Stimulated activated memory B cell treated with anti-CD40 and anti-IgM and Interleukin-4, amounts not matched to agents 10 μg/mL and 1 μg/mL and 100 μg/mL, for 72 hours (primary cell): ENCODE measurements around the gene LUZP2.

ENCODE experiments used
- ATAC-seq: fragments of 150-1000 bp; cut with Tn5 transposase; 2 replicates; pipeline ENCODE4 v1.10.0; 2021
- H3K27ac Mint-ChIP-seq: one replicate; pipeline ENCODE4 v1.8.0; 2022; ENCODE audit warnings: mild to moderate bottlenecking, mixed read lengths
- H3K27me3 Mint-ChIP-seq: one replicate; pipeline ENCODE4 v1.8.0; 2022; ENCODE audit warnings: mixed read lengths
- H3K36me3 Mint-ChIP-seq: one replicate; pipeline ENCODE4 v1.8.0; 2022; ENCODE audit warnings: mixed read lengths
- H3K4me1 Mint-ChIP-seq: one replicate; pipeline ENCODE4 v1.8.0; 2022; ENCODE audit warnings: mixed read lengths
- H3K4me3 Mint-ChIP-seq: one replicate; pipeline ENCODE4 v1.8.0; 2022; ENCODE audit warnings: mild to moderate bottlenecking, moderate library complexity, mixed read lengths
- H3K9me3 Mint-ChIP-seq: one replicate; pipeline ENCODE4 v1.8.0; 2022; ENCODE audit warnings: mixed read lengths

The LUZP2 gene

GRCh38 chr11:24516638-24517037 is 19.8 kb downstream of the LUZP2 start:
- no peak overlapping the region for H3K27ac Mint-ChIP-seq
- no peaks in the 10 kb centered on the region for H3K4me1 Mint-ChIP-seq
- H3K4me3 Mint-ChIP-seq, result no peak overlapping the region
- no peak for ATAC-seq
- no peaks in the 10 kb centered on the region for H3K27me3 Mint-ChIP-seq
- H3K36me3 Mint-ChIP-seq, result no peaks in the 10 kb centered on the region
- no peaks in the 10 kb centered on the region for H3K9me3 Mint-ChIP-seq

- no peaks in the 10 kb centered on the region for H3K36me3 Mint-ChIP-seq
- H3K4me3 Mint-ChIP-seq, result no peak overlapping the region
- ATAC-seq, result no peak
- H3K27ac Mint-ChIP-seq, result no peak overlapping the region
- H3K4me1 Mint-ChIP-seq, result no peaks in the 10 kb centered on the region
- no peaks in the 10 kb centered on the region for H3K27me3 Mint-ChIP-seq
- H3K9me3 Mint-ChIP-seq, result no peaks in the 10 kb centered on the region
These were observed 24.7 kb downstream of the LUZP2 start for GRCh38 chr11:24521601-24522000.

- Mint-ChIP-seq H3K27me3 (no peaks in the 10 kb centered on the region), H3K4me1 (no peaks in the 10 kb centered on the region), H3K4me3 (no peak overlapping the region), H3K27ac (no peak overlapping the region), H3K9me3 (no peaks in the 10 kb centered on the region), H3K36me3 (no peaks in the 10 kb centered on the region)
- no peak for ATAC-seq
These were observed 27.3 kb downstream of the LUZP2 start for GRCh38 chr11:24524156-24524555.

DNA sequence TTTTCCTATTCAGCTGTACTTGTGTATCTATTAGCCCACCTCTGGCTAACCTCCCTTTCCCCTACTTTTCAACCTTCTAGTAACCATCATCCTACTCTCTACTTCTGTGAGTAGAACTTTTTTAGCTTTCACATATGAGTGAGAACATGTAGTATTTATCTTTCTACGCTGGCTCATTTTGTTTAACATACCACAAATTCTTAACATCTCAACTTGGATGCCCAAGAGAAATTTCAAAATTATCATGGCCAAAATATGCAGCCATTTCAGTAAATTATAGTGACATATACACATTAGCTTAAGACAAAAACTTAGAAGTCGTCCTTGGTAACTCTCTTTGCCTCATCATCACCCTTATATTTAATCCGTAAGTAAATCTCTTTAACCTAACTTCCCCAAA is 34.7 kb downstream of the LUZP2 start:
- H3K27ac Mint-ChIP-seq, result no peak overlapping the region
- no peaks in the 10 kb centered on the region for H3K4me1 Mint-ChIP-seq
- H3K4me3 Mint-ChIP-seq, result no peak overlapping the region
- no peaks in the 10 kb centered on the region for H3K27me3 Mint-ChIP-seq
- peaks cover 4% of the 10 kb centered on the region for H3K9me3 Mint-ChIP-seq
- H3K36me3 Mint-ChIP-seq, result no peaks in the 10 kb centered on the region
- ATAC-seq, result no peak

- Mint-ChIP-seq H3K36me3 (no peaks in the 10 kb centered on the region), H3K9me3 (peaks cover 6% of the 10 kb centered on the region), H3K27me3 (no peaks in the 10 kb centered on the region), H3K4me3 (no peak overlapping the region), H3K27ac (no peak overlapping the region), H3K4me1 (no peaks in the 10 kb centered on the region)
- ATAC-seq, result no peak
These were observed 46.9 kb downstream of the LUZP2 start for GRCh38 chr11:24543771-24544170.

DNA sequence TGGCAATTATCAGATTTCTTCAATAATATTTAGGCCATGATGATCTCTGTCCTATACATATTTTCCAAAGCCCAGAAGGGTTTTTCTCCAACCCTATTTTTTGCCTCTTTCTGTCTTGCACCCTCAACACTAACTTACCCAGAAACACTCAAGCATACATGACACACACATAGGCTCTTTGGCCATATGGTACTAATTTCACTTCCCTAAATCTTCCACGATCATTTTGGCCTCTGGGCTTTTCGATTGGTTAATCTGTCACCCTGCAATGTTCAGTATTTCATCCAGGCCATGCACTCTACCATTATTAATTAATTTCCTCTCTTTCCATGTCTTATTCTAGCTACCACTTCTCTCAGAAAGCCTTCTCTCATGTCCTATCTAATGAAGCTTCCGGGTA is 59.8 kb downstream of the LUZP2 start:
- ATAC-seq, result no peak
- H3K4me1 Mint-ChIP-seq, result no peaks in the 10 kb centered on the region
- no peak overlapping the region for H3K4me3 Mint-ChIP-seq
- H3K36me3 Mint-ChIP-seq, result no peaks in the 10 kb centered on the region
- no peaks in the 10 kb centered on the region for H3K27me3 Mint-ChIP-seq
- no peak overlapping the region for H3K27ac Mint-ChIP-seq
- H3K9me3 Mint-ChIP-seq, result peaks cover 3% of the 10 kb centered on the region

GRCh38 chr11:24559315-24559714 is 62.5 kb downstream of the LUZP2 start:
- Mint-ChIP-seq H3K4me3 (no peak overlapping the region), H3K36me3 (no peaks in the 10 kb centered on the region)

DNA sequence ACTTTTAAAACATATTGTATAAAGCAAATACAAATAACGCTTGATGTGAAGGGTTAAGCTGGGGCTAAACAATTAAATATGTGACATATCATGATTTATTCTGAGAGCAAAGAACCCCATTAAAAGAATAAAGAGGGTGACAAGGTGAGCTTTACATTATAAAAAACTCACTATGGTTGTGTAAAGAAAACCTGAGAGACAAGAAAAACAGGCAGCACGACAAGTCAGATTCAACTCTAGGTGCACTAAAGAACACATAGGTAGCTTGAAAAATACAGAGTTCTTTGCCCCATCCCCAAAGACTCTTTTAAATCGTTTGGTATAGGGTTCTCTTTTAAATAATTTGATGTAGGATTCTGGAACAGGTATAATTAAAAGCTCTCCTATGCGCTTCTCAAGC is 63.5 kb downstream of the LUZP2 start:
- H3K4me3 Mint-ChIP-seq, result no peak overlapping the region
- no peak for ATAC-seq
- H3K36me3 Mint-ChIP-seq, result no peaks in the 10 kb centered on the region
- H3K27ac Mint-ChIP-seq, result no peak overlapping the region
- H3K27me3 Mint-ChIP-seq, result no peaks in the 10 kb centered on the region
- no peaks in the 10 kb centered on the region for H3K4me1 Mint-ChIP-seq
- H3K9me3 Mint-ChIP-seq, result peaks cover 5% of the 10 kb centered on the region

More at GRCh38 chr11:24559315-24559714, 62.5 kb downstream of the LUZP2 start:
- ATAC-seq, result no peak
- H3K27ac Mint-ChIP-seq, result no peak overlapping the region
- peaks cover 5% of the 10 kb centered on the region for H3K9me3 Mint-ChIP-seq
- H3K27me3 Mint-ChIP-seq, result no peaks in the 10 kb centered on the region
- H3K4me1 Mint-ChIP-seq, result no peaks in the 10 kb centered on the region

DNA sequence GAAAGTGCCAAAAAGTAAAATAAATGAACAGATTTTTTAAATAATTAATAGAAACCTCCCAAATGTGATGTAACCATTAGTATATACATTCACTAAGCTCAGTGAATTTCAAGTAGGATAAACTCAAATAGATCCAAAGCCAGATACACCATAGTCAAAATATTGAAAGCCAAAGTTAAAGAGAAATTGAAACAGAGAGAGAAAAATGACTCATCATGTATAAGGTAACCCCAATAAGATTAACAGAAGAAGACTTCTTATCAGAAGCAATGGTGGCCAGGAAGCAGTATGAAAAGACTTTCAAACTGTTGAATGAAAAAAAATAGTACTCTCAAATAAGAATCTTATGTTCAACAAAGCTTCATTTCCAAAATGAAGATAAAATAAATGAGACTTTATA is 70.5 kb downstream of the LUZP2 start:
- Mint-ChIP-seq H3K9me3 (no peaks in the 10 kb centered on the region), H3K4me3 (no peak overlapping the region), H3K36me3 (no peaks in the 10 kb centered on the region), H3K4me1 (no peaks in the 10 kb centered on the region), H3K27me3 (no peaks in the 10 kb centered on the region), H3K27ac (no peak overlapping the region)
- ATAC-seq, result no peak

DNA sequence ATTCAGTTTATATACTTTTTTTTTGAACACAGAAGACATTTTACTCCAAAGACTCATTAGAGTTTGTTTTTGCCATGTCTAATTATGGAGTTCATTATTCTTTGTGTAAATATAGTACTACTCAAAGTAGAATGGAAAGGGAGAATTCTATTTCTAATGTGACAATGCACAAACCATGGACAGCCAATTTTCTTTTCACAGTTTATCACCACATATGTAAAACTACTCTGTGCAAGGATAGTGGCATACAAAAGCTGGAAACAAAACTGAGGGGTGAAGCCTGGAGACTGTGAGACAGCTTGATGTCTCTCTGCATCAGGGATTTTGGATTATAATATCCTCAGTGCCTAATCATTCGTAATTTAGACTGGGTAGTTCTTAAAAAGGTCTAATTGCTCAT is 75.5 kb downstream of the LUZP2 start:
- no peak for ATAC-seq
- Mint-ChIP-seq H3K36me3 (no peaks in the 10 kb centered on the region), H3K9me3 (peaks cover 5% of the 10 kb centered on the region), H3K27ac (no peak overlapping the region), H3K4me3 (no peak overlapping the region), H3K27me3 (no peaks in the 10 kb centered on the region), H3K4me1 (no peaks in the 10 kb centered on the region)

DNA sequence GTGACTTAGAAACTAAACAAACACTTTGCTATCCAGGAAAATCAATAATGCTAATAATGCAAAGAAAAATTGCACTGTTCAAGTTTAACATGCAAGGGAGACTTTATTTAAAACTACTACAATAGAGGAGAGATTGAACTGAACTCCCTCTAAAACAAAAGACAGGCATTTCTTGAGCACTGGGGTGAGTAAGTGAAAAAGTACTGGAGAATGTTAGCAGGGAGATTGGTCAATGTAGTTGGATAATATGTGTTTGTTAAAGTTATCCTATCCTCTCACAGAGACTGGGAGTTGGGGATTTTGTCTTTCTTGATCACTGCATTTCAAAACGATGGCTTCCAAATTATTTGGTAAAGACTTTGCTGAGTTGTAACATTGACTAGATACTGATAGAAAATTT is 77.6 kb downstream of the LUZP2 start:
- H3K27ac Mint-ChIP-seq, result no peak overlapping the region
- H3K9me3 Mint-ChIP-seq, result peaks cover 5% of the 10 kb centered on the region
- no peaks in the 10 kb centered on the region for H3K36me3 Mint-ChIP-seq
- no peaks in the 10 kb centered on the region for H3K4me1 Mint-ChIP-seq
- H3K4me3 Mint-ChIP-seq, result no peak overlapping the region
- ATAC-seq, result no peak
- H3K27me3 Mint-ChIP-seq, result no peaks in the 10 kb centered on the region

DNA sequence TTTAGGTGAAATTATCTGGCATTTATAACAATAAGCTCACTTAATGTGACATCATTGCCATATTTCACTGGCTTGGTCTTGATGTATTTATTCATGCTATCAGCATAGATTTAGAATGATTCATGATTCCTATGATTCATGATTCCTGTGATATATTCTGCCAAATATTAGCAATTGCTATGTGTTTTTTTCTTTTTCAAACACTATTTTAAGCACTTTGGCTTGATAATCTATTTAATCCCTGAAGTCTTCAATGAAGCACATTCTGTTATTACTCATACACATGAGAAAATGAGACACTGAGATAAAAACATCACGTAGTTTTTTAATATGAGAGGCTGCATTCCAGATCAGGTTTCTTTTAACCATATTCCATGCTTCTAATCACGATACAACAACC is 78.5 kb downstream of the LUZP2 start:
- Mint-ChIP-seq H3K9me3 (peaks cover 5% of the 10 kb centered on the region), H3K4me3 (no peak overlapping the region), H3K36me3 (no peaks in the 10 kb centered on the region), H3K27me3 (no peaks in the 10 kb centered on the region), H3K27ac (no peak overlapping the region), H3K4me1 (no peaks in the 10 kb centered on the region)
- ATAC-seq, result no peak

GRCh38 chr11:24585192-24585591 is 88.3 kb downstream of the LUZP2 start:
- Mint-ChIP-seq H3K27me3 (no peaks in the 10 kb centered on the region), H3K27ac (no peak overlapping the region), H3K9me3 (no peaks in the 10 kb centered on the region), H3K36me3 (no peaks in the 10 kb centered on the region), H3K4me1 (no peaks in the 10 kb centered on the region), H3K4me3 (no peak overlapping the region)
- ATAC-seq, result no peak

- Mint-ChIP-seq H3K9me3 (no peaks in the 10 kb centered on the region), H3K4me1 (no peaks in the 10 kb centered on the region), H3K27me3 (no peaks in the 10 kb centered on the region), H3K27ac (no peak overlapping the region), H3K36me3 (no peaks in the 10 kb centered on the region), H3K4me3 (no peak overlapping the region)
- ATAC-seq, result no peak
These were observed 90.8 kb downstream of the LUZP2 start for GRCh38 chr11:24587635-24588034.

- Mint-ChIP-seq H3K36me3 (no peaks in the 10 kb centered on the region), H3K27ac (no peak overlapping the region), H3K9me3 (no peaks in the 10 kb centered on the region), H3K27me3 (no peaks in the 10 kb centered on the region), H3K4me3 (no peak overlapping the region), H3K4me1 (no peaks in the 10 kb centered on the region)
- no peak for ATAC-seq
These were observed 91.2 kb downstream of the LUZP2 start for GRCh38 chr11:24588081-24588480.

DNA sequence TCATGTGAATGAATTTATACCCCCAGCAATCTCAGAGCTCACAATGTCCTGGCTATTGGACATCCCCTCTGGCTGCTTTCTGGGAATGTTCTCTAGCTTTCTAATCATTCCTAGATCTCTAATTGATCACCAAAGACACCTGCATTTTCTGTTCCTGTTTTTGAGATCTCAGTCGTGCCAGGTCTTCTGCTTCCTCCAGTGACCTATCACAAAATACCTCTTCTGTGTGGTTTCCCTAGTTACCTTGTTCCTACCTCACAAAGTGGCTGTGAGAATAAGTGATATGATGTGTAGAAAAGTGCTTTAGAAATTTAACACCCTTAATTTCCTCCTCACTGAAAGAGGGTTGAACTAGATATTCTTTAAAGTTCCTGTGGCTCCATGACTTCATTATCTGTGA is 92.2 kb downstream of the LUZP2 start:
- no peaks in the 10 kb centered on the region for H3K27me3 Mint-ChIP-seq
- no peaks in the 10 kb centered on the region for H3K36me3 Mint-ChIP-seq
- no peak for ATAC-seq
- no peaks in the 10 kb centered on the region for H3K9me3 Mint-ChIP-seq
- no peak overlapping the region for H3K27ac Mint-ChIP-seq
- H3K4me1 Mint-ChIP-seq, result no peaks in the 10 kb centered on the region
- H3K4me3 Mint-ChIP-seq, result no peak overlapping the region

- H3K9me3 Mint-ChIP-seq, result no peaks in the 10 kb centered on the region
- no peaks in the 10 kb centered on the region for H3K36me3 Mint-ChIP-seq
- no peaks in the 10 kb centered on the region for H3K27me3 Mint-ChIP-seq
- H3K27ac Mint-ChIP-seq, result no peak overlapping the region
- H3K4me3 Mint-ChIP-seq, result no peak overlapping the region
- no peaks in the 10 kb centered on the region for H3K4me1 Mint-ChIP-seq
- no peak for ATAC-seq
These were observed 94.4 kb downstream of the LUZP2 start for GRCh38 chr11:24591283-24591682.
